LNCAP (cell line): ENCODE data around the gene WRNIP1.

ENCODE experiments used
- CTCF ChIP-seq: fragments of 450-650 bp; IDR thresholded peaks from 2 replicates; pipeline ENCODE4 v1.5.1; 2017; ENCODE audit warnings: mild to moderate bottlenecking

The WRNIP1 gene

GRCh38 chr6:2744209-2744771 is 20.9 kb upstream of the WRNIP1 start:
- TF ChIP-seq CTCF, result peak; percentile 45

GRCh38 chr6:2744778-2745177 is 20.4 kb upstream of the WRNIP1 start:
- TF ChIP-seq CTCF, result no peak

GRCh38 chr6:2745246-2745645 is 19.9 kb upstream of the WRNIP1 start:
- TF ChIP-seq CTCF, result no peak

GRCh38 chr6:2746557-2747061 is 18.6 kb upstream of the WRNIP1 start:
- TF ChIP-seq CTCF, result no peak

- no peak for TF ChIP-seq CTCF
These were observed 17.0 kb upstream of the WRNIP1 start for GRCh38 chr6:2748183-2748582.

GRCh38 chr6:2749969-2750600 is 15.1 kb upstream of the WRNIP1 start:
- peak; percentile 79 for TF ChIP-seq CTCF

- no peak for TF ChIP-seq CTCF
These were observed 14.4 kb upstream of the WRNIP1 start, which contains the start of gene MYLK4 for GRCh38 chr6:2750832-2751231. Gene MYLK4, minus strand, starts transcription at chr6:2750922. Its CDS starts 1,628 bp downstream, at chr6:2749294.
